GM18505 (cell line): ENCODE results near the gene NIF3L1.
A peak's percentile ranks its signal among the peaks of the same experiment; 100 is the strongest.
"Not testable (repeated sequence)": the region's sequence is repeated elsewhere in the genome, so short reads cannot be mapped to it uniquely, and the experiment has no call there.

Experiments
- ATAC-seq: cut with Tn5 transposase; IDR thresholded peaks from one replicate; pipeline ENCODE4 v1.9.1; 2021; ENCODE audit not compliant: unreplicated experiment
- POLR2A ChIP-seq: IDR thresholded peaks from 4 replicates; pipeline ENCODE4 v1.6.1; 2011; ENCODE audit warnings: borderline replicate concordance; ENCODE audit not compliant: insufficient read depth, insufficient read length; ENCODE audit errors: extremely low read depth

The NIF3L1 gene

DNA sequence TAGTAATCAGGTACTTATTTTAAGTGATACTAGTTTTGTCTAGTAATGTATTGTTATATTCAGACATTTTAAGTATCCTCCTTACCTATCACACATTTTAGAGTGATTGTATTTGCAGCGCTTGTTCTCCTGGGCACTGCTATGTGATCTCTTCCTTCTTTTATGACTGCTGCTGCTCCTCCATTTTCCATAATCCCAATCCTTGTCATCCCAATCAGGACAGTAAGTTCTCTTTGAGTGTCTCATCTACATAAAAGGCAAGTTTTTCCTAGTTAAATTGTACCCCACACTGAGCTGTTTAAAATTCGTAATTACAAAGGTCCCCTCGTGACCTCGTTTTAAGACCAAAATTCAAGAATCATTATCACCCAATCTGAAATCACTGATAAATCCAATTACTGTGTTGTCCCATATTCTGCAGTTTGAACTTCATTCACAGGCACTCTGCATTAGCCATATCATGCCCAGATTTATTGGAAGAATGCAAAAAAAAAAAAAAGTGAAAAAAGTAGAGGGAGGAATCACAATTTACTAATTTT is 27.5 kb upstream of the NIF3L1 start:
- ATAC-seq: no peak
- TF ChIP-seq POLR2A: no peak

DNA sequence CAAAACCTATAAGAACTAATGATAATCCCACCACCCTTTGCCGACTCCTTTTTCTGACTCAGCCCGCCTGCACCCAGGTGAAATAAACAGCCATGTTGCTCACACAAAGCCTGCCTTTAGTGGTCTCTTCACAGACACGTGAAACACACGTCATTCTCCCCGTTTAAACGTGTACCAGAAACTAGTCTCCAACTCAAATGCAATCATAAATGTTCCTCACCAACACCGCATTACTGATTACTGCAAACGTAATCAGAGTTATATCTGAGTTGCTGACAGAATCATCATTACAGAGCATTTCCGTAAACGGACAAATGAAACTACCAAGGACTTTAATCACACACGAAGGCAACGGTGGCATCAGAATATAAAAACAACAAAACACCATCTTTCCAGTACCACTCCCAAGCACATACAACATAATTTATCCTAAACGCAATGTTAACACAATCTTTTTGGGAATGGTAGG is 26.6 kb upstream of the NIF3L1 start:
- TF ChIP-seq POLR2A: no peak
- ATAC-seq: no peak

DNA sequence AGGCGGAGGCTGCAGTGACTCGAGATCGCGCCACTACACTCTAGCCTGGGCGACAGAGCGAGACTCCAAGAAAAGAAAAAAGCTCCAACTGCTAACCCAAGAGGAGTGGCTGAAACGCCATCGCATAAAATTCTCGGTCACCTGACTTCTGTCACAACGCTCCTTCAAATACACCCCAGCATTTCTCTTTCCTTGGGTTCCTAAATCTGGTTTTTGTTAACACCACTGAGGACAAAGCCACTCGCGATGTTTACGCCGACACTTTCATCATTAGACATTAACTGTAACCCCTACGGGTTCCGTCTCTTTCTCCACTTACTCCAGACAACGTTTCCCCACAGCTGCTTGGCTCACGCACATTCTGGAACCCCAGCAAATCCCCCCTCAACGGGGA is 25.4 kb upstream of the NIF3L1 start:
- TF ChIP-seq POLR2A: no peak
- ATAC-seq: no peak

DNA sequence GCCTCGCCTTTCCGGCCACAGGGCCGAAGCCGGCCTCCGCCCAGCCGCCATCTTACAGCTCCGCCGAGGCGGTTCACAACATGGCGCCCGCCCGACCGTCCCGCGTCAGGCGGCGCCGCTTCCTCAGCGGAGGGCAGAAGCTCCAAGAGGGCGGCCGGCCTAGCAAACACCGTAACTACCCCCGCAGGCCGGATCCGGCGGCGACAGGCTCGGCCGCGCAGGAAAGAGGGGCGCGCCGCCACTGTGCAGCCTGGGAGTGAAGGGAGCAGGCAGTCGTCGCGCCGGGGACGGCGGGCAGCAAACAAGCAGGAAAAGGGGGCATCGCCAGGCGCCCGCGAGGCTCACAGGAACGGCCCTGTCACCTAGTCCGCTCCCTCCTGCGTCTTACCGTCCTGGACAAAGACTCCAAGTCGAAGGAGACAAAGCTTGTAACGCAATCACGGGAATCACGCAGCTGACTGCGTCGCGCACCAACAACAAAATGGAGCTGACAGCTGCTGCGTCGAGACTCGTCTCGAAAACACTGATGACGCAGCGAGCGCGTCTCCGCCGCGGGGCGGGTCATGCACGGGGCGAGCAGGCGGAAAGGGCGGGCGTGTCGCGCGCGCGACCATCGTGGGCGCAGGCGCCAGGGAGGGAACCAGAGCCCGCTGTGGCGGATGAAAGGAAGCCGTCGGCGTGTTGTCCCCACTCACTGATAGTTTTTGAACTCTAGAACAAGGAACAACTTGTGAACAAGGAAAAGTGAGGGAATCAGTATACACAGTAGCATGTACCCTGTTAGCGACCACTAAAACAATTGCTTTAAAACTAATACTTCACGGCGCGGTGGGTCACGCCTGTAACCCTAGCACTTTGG is 24.8 kb upstream of the NIF3L1 start, which contains the start of gene CLK1:
TSS of gene CLK1 (minus strand) at position 483 of the 859 bp plus-strand sequence. CDS start 2,796 bp downstream, outside the sequence.
- ATAC-seq: peak; percentile 88
- peak; percentile 99 for TF ChIP-seq POLR2A

DNA sequence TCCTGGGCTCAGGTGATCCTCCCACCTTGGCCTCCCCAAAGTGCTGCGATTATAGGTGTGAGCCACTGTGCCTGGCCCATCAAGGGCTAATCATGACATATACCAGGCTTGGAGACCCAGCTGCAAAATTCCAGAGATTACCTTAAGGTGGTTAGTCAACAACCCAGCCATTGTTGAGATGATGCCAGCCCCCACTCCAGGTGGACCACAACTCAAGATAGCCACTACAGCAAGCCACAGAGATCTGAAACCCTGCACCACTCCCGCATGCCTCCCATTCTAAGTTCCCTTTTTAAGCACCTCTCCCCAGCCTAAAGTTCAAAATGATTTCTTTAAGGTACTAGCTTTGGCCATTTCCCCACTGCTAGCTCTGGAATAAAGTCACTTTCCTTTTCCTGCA is 20.2 kb upstream of the NIF3L1 start:
- TF ChIP-seq POLR2A: no peak
- no peak for ATAC-seq

DNA sequence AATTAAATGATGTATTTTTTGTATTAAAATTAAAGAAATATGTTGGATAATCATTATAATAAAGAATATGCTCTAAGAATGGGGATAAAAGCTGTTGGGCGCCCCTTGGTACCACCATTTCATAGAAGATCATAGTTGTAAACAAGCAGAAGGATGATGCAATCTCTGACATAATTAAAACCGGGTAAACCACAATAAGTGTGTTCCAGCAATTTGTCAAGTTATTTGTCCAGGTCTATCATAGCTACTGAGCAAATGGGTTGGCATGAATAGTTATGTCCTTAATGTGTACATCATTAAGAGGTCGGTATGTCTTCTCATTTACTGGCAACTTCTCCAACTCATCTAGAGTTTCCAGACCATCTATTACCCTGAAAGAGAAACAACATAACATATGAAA is 18.0 kb upstream of the NIF3L1 start:
- no peak for TF ChIP-seq POLR2A
- ATAC-seq: no peak

DNA sequence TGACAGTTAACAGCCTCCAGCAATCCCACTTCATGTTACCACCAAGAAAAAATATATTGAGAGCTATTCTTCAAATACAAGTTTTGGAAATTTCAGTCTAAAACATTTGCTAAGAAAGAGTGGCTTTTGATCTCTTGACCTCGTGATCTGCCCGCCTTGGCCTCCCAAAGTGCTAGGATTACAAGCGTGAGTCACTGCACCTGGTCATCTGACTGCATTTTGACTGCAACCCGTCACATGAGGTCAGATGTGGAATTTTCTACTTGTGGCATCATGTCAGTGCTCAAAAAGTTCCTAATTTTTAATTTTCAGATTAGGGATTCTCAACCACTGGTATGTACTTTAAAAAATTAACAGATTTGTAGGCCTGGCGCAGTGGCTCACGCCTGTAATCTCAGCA is 15.6 kb upstream of the NIF3L1 start:
- TF ChIP-seq POLR2A: no peak
- no peak for ATAC-seq

DNA sequence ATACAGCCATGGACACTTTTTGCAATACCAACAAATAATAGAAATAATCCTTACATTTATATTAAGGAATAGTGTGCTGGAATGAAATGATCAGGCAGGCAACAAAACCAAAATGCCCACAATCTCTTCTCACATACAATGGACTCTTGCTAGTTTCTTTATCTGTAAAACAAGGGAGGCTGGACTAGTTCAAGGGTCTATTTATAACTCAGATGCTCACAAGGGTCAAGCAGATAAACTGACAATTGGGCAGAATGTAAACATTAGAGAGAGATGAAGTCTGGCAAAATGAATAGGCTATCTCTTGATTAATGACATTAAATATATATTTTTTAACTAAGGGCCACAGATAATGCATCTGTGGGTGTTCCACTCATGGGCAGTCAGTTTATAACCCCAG is 11.7 kb upstream of the NIF3L1 start:
- no peak for ATAC-seq
- TF ChIP-seq POLR2A: no peak

DNA sequence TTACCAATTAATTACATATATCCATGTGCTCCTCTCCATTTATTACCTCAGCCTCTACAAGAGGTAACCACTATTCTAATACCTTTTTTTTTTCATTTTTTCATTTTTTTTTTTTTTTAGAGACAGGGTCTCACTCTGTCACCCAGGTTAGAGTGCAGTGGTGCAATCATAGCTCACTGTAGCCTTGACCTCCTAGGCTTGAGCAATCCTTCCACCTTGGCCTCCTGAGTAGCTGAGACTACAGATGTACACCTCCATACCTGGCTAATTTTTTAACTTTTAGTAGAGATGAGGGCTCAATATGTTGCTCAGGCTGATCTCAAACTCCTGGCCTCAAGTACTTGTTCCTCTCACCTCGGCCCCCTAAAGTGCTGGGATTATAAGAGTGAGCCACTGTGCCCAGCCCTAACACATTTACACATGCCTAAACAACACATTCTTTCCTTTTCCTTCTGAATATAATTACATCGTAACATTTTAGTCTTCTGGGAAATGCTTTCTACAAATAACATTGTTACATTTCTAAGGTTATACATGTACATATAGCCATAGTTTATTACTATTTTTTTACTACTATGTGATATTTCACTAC is 10.8 kb upstream of the NIF3L1 start:
- ATAC-seq: no peak

DNA sequence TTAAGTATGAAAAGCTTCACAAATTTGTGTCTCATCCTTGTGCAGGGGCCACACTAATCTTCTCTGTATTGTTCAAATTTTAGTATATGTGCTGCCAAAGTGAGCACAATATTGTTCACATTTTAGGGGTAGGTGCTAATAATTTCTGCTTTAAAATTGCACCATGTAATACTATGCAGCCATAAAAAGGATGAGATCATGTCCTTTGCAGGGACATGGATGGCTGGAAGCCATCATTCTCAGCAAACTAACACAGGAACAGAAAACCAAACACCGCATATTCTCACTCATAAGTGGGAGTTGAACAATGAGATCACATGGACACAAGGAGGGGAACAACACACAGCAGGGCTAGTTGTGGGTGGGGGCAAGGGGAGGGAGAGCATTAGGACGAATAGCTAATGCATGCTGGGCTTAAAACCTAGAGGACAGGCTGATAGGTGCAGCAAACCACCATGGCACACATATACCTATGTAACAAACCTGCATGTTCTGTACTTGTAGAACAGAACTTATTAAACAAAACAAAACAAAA is 7.4 kb upstream of the NIF3L1 start:
- not testable (repeated sequence) for ATAC-seq

More for the DNA sequence above, 10.8 kb upstream of the NIF3L1 start:
- TF ChIP-seq POLR2A: no peak

DNA sequence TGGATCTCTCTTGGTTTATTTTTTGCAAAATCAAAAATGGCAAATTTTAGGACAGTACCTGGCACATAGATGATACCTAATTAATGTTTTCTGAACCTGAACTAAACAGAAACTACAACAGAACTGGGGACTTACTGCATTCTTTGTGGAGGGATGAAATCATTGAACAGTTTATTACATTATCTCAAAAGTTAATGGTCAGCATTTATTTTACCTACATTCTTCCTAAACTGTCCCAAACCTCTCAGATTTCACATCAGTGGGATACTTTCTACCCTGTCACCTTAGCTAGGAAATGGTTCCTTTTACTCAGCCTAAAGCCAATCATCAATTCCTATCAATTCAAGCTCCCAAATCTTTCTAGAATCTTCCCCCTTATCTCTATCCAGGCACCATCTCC is 10.3 kb downstream of the NIF3L1 start:
- no peak for TF ChIP-seq POLR2A

DNA sequence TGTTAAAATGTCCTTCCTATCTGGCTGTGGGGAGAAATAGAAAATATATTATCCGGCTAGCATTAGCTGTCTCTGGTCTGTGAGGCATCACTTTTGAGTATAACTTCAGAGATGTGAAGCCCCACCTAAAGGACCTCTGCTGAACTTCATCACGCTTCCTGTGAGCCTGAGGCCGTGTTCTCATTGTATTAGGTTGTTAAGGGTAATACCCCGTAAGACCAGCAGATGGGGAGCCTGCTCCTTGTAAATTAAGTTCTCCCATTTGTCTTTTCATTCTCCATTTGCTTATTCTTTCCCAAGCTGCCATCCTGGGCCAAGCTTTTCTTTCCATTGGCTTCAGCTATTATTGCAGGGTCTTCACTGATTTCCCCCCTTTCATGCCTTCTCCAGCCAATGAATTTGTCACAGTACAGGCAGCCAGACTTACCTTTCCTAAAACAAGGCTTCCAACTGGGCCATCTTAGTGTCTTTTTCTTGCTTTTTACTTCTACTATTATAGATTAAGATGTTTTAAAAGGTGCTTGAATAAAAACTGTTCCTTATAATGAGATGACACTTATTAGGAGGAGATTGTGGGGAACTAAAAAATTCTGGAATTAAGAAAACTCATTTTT is 12.4 kb downstream of the NIF3L1 start:
- ATAC-seq: peak; percentile 94

More for the DNA sequence above, 10.3 kb downstream of the NIF3L1 start:
- ATAC-seq: no peak

DNA sequence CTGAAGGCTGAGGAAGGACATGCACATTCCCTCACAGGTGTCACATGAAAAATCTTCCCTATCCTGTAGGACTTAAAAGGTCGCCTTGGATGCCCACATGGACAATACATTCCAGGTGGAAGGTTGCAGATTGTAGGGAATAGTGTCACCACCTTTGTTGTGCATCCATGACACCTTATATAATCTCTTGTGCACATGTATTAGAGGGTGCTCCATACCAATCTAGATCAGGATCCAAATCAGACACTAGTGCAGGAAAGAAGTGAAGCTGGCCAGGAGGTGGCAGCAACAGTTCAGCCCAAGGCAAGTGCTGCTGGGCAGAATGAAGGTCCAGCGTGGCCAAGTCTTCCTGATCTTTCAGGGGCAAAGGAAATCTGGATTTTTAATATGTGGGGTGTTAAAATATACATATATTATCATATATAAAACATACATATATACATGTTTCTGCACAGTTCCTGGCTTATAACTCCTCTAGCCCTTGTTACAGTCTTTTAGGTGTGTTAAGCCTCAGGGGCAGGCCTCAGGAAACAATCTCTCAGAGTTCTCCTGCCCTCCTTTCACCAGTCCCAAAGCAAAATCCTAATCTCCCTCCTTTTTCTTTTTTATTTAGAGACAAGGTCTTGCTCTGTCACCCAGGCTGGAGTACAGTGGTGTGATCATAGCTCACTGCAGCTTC is 16.6 kb downstream of the NIF3L1 start:
- no peak for ATAC-seq
- no peak for TF ChIP-seq POLR2A

More for the DNA sequence above, 12.4 kb downstream of the NIF3L1 start:
- TF ChIP-seq POLR2A: no peak
